ENCODE data around the gene LRRC8C.

- TF ChIP-seq EZH2 (IDR thresholded peaks at IDR 0.05; ENCODE audit: borderline replicate concordance, control insufficient read depth, low read depth, low read length) (no peak), POLR2A (IDR thresholded peaks at IDR 0.05; ENCODE audit: low read depth, low read length) (no peak), ATF7 (IDR thresholded peaks at IDR 0.05; ENCODE audit: low read depth) (no peak), POLR2AphosphoS5 (IDR thresholded peaks at IDR 0.05; ENCODE audit: low read length) (no peak), NBN (IDR thresholded peaks at IDR 0.05) (no peak), TAF1 (IDR thresholded peaks at IDR 0.05; ENCODE audit: borderline replicate concordance, low read depth, low read length) (no peak)
- TF ChIP-seq, protein P1, sequence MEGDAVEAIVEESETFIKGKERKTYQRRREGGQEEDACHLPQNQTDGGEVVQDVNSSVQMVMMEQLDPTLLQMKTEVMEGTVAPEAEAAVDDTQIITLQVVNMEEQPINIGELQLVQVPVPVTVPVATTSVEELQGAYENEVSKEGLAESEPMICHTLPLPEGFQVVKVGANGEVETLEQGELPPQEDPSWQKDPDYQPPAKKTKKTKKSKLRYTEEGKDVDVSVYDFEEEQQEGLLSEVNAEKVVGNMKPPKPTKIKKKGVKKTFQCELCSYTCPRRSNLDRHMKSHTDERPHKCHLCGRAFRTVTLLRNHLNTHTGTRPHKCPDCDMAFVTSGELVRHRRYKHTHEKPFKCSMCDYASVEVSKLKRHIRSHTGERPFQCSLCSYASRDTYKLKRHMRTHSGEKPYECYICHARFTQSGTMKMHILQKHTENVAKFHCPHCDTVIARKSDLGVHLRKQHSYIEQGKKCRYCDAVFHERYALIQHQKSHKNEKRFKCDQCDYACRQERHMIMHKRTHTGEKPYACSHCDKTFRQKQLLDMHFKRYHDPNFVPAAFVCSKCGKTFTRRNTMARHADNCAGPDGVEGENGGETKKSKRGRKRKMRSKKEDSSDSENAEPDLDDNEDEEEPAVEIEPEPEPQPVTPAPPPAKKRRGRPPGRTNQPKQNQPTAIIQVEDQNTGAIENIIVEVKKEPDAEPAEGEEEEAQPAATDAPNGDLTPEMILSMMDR (IDR thresholded peaks at IDR 0.05 in 2 of 3, conservative IDR thresholded peaks at IDR 0.05 in 1 of 3; ENCODE audit: control insufficient read depth in 2 of 3, extremely low read depth in 1 of 3, insufficient read depth in 1 of 3, low read depth in 3 of 3, low read length in 3 of 3) = no peak
Measured at GRCh38 chr1:89584211-89584610, 48.7 kb upstream of the LRRC8C start.
